HG03045 (cell line): Measurements from ENCODE around the gene CCRL2.
"Not testable (repeated sequence)": the region's sequence is repeated elsewhere in the genome, so short reads cannot be mapped to it uniquely, and the experiment has no call there.

ENCODE experiments used
- ATAC-seq: cut with Tn5 transposase; IDR thresholded peaks from one replicate; pipeline ENCODE4 v1.9.1; 2021; ENCODE audit warnings: mild to moderate bottlenecking, moderate library complexity; ENCODE audit not compliant: unreplicated experiment

Gene CCRL2

DNA sequence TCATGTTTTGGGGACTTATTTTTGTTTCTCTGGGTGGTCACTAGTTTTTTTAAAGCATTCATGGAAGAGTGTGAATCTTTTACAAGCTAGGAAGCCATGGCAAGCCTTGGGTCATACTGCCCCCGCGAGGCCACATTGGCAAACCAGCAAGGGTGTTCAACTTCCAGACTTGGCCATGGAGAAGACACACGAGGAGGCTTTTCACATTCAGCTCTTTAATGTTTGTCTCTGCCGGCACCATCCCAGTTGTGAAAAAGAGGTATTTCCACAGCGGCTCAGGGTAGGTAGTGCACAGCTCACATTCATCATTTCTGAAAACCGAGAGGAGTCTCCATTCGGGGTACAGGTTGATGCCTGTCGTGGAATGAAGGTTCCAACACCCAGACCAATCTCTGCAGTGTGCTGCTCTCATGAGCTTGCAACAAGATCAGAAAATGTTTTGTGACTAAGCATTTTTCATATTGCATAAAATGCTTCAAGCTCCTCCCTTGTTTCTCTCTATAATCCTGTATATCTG lies 28.6 kb upstream of the CCRL2 start:
- ATAC-seq = no peak

DNA sequence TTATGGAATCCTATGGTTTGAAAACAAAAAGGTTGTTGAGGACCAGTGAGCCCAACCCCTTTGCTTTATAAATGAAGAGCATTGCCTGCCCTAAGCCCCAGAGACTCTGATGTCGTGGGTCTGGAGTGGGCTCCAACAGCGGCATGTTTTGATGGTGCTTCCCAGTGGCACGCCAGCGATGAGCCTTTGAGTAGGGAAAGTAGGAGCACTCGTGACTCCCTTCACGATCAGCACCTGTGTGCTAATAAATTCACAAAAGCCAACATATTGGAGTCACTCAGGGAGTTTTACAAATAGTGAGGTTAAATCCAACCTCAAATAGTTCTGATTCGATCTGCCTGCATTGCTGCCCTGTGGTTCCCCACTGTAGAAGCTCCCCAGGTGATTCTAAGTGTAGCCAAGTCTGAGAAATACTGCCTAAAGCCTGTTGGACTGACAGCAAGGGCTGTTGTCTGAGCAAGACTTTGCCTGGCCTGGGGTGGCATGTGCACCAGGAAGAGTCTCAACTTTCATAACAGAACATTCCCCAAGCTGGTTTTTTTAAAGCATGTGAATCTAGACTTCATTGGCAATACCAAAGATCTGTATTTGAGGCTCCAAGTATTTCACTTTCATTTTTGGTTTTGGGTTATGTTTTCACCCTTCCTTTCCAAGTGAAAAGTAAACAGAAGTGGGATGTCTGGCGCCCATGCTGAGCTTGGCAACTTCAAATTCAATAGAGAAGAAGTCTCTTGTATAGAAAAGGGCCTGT lies 26.4 kb upstream of the CCRL2 start:
- no peak for ATAC-seq

- no peak for ATAC-seq
These were observed 25.4 kb upstream of the CCRL2 start for GRCh38 chr3:46381625-46382024.

DNA sequence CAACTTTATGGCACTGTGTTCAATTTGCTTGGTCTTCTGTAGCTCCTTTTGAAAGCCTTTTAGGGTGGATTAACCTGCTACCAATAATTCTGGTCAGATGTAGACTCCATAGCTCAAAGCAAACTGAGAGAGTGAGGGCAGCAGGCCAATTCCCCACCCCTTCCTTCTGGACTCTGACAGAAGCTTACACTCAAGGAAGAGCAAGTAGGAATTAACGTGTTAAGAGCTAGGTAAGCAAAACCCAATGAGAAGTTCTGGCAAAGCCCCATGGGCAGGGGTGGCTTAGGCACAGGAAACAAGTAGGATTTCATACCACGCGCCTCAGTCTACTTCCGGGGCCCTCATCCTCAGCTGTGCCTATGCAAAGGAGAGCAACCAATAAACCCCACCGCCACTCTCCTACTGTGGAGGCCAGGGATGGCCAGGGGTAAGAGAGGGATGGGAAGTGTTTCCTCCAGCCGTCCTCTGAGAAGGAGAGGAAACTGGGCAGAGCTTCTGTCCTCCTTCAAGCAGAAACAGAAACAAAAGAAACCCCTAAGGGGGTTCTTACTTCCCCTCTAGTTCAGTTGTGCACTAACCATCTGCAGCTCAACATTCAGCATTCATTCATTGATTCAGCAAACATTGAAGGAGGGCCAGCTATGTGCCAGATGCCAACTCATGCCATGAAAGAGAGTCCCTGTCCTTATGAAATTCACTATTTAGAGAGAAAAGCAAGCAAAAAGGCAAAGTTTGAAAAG lies 23.7 kb upstream of the CCRL2 start:
- no peak for ATAC-seq

- no peak for ATAC-seq
These were observed 23.1 kb upstream of the CCRL2 start for GRCh38 chr3:46383951-46384330.

DNA sequence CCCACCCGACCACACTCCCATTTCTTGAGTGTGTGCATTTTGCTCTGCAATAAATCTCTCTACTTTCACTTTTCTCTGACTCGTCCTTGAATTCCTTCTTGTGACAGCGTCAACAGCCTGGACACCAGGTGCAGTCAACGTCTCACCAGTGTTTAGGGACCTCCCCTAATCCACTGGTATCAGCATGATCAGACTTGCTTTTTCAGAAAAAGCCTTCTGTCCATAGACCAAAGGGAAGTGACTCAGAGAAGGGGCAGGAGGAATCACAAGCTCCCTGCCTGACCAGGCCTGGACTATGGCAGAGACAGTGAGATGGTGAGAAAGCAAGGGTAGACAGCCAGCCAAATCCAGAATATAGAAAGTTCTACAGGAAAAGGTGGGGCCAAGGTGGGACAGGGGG lies 20.9 kb upstream of the CCRL2 start:
- ATAC-seq = no peak

GRCh38 chr3:46388847-46389246 lies 18.2 kb upstream of the CCRL2 start:
- ATAC-seq = not testable (repeated sequence)

DNA sequence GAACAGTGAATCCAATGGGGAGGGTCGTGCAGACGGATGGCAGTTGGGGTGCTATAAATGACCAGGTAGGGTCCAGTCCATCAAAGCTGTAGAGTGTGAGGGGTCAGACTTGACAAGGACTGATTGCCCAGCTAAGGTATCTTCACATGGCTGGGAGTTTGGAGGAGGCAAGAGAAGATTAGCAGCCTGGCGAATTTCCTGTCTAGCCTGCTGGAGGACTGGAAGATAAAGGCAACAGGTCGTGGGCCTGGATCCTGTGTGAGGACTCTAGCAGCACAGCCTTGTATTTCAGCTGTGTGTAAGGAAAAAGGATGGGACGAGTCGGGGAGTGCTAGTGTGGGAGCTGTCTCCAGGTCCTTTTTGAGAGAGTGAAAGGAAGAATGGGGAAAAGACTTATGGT lies 17.8 kb upstream of the CCRL2 start:
- ATAC-seq = no peak

- not testable (repeated sequence) for ATAC-seq
These were observed 15.5 kb upstream of the CCRL2 start for GRCh38 chr3:46391526-46391925.

DNA sequence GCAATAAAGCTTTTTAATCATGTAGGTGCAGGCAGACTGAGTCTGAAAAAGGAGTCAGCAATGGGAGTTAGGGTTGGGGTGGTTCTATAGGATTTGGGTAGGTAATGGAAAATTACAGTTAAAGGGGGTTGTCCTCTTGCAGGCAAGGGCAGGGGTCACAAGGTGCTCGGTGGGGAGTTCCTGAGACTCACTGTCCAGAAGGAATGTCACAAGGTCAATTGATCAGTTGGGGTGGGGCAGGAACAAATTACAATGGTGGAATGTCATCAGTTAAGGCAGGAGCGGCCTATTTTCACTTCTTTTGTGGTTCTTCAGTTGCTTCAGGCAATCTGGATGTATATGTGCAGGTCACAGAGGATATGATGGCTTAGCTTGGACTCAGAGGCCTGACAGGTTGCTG lies 14.0 kb upstream of the CCRL2 start:
- ATAC-seq = no peak

- no peak for ATAC-seq
These were observed 13.3 kb upstream of the CCRL2 start for GRCh38 chr3:46393554-46394434.

DNA sequence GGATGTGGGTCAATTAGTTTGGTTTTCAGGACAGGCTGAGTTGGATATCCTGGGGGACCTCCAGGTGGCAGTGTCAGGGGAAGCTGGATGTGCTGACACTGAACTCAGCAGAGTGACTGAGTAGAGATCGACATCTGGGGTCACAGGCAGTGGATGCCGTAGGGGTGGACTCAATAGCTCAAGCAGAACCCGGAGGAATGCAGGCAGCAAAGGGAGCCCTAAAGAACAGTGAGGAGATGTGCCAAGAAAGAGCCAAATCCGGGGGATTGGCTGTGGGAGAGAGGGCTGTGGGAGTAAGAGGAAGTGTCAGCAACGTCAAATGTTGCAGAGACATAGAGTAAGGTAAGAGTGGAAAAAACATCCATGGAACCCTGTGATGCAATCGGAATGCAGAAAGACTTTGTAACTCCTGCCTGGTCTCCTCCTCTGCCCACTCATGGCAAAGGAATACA lies 11.8 kb upstream of the CCRL2 start:
- no peak for ATAC-seq

DNA sequence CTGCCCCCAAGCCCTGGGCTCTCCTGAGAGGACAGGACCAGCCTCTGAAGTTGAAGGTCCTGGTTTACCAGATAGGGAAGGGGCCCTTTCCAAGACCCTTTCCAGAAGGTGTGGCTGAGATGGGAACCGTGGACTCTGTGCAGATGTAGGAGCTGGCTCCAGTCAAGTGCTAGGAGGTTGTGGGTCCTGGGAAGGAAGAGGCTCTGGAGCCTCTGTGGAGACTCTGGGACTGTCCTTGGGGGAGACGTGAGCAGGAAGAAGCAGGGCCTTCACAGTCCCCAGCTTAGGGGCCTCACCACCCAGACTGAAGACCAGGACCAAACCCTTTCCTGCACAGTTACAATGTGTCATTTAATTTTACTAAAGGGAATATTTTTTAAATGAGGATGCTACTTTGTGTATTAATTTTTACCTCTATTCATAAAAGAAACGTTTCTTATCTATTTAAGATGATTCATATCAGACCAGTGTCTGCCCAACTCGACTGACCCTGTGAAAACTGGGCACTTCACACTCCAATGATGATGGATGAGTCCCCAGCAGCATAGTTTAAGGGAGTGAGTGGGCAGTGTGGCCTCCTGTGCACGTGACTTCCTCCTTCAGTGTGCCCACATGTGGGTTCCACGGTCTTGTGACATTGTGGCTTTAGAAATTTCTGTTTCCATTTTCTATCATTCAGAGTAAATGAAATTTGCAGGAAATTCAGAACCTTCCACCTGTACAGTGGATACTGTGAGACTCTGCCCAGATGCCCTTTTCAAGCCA lies 11.1 kb upstream of the CCRL2 start:
- ATAC-seq = no peak

- ATAC-seq = no peak
These were observed 9.9 kb upstream of the CCRL2 start for GRCh38 chr3:46397111-46397510.

DNA sequence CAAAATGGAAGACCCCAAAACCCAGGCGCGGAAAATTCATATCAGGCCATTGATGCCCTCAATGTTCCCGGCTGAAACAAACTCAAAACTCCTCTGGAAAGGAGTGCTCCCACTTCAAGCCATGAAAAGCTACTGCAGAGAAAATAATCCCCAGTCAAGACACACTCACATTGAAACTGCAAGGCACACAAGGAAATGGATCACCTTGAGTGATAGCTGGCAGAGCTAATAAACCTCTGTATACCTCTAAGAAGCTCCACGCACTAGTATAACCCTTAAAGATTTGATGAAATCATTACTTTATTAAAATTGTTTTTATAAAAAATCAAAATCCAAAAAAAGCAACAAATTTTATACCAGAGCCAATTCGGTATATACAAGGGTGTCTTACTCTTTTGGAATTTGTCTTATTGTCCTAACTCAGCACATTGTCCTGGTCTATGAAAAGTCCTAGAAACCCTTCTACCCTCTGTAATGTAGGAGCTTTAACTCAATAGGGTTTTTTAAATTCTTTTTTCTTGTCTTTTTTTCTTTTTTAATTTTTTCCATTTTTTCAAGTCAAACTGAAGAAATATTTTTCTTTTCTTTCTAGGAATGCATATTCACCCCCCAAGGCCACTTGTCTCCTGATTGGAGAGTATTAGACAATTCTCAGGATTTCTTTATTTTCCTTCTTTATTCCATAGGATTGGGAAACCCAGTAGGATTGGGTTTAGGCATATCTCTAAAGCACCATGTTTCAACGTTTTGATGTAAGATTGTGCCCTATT lies 8.7 kb upstream of the CCRL2 start:
- ATAC-seq = no peak

DNA sequence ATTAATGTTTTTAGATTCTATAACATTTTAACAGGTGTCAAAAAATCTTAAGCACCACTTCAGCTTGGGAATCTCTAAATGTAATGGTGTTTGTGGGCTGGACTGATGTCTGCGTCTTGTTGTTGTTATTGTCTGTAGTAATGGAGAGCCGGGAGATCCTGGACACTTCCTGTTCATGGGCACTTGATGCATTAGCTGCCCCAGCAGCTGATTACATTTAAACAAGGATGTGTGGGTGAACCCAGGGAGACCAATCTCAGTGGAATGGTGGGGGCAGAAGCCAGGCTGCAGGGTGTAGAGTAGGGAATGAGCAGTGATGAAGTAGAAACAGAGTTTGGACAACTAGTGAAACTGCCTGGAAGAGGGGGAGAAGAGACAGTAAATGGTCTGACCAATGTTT lies 8.0 kb upstream of the CCRL2 start:
- no peak for ATAC-seq

GRCh38 chr3:46399557-46399956 lies 7.5 kb upstream of the CCRL2 start:
- ATAC-seq = no peak

- ATAC-seq = no peak
These were observed 6.9 kb upstream of the CCRL2 start for GRCh38 chr3:46400000-46400734.

GRCh38 chr3:46400846-46401245 lies 6.2 kb upstream of the CCRL2 start:
- no peak for ATAC-seq
